NCI-H345 (cell line): ENCODE results near the gene PSME3IP1.
"Not testable (repeated sequence)": the region's sequence is repeated elsewhere in the genome, so short reads cannot be mapped to it uniquely, and the experiment has no call there.

Experiments used
- DNase-seq: peaks from one replicate; lab custom pipeline; 2025; lab: John Stamatoyannopoulos, UW

The PSME3IP1 gene

DNA sequence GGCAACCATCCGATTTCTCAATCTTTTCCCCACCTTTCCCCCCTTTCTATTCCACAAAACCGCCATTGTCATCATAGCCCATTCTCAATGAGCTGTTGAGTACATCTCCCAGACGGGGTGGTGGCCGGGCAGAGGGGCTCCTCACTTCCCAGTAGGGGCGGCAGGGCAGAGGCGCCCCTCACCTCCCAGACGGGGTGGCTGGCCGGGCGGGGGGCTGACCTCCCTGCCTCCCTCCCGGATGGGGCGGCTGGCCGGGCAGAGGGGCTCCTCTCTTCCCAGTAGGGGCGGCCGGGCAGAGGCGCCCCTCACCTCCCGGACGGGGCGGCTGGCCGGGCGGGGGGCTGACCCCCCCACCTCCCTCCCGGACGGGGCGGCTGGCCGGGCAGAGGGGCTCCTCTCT is 14.5 kb upstream of the PSME3IP1 start:
- DNase-seq: not testable (repeated sequence)

- no peak for DNase-seq
These were observed 10.9 kb upstream of the PSME3IP1 start for GRCh38 chr16:57196753-57197152.

- no peak for DNase-seq
These were observed 10.4 kb upstream of the PSME3IP1 start for GRCh38 chr16:57196286-57196685.

DNA sequence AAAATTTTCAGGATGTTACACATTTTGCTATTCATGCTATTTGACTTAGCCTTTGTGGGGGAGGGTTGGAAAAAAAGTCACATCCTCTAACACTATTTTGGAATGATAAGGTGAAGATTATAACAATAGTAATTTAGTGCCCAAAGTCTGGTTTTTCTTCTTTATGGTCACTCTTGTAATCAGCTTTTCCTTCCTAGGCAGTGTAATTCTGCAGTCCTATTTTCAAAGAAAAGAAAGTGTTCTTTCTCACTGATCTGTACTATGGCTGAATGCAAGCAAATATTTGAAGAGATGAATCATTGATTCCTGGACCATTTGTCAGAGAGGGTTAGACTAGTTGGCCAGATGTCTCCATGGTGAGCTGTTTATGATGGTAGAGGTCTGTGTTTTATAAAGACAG is 8.7 kb upstream of the PSME3IP1 start:
- no peak for DNase-seq

GRCh38 chr16:57192720-57193486 is 7.1 kb upstream of the PSME3IP1 start:
- DNase-seq: no peak

- DNase-seq: no peak
These were observed 6.3 kb upstream of the PSME3IP1 start for GRCh38 chr16:57192146-57192545.

DNA sequence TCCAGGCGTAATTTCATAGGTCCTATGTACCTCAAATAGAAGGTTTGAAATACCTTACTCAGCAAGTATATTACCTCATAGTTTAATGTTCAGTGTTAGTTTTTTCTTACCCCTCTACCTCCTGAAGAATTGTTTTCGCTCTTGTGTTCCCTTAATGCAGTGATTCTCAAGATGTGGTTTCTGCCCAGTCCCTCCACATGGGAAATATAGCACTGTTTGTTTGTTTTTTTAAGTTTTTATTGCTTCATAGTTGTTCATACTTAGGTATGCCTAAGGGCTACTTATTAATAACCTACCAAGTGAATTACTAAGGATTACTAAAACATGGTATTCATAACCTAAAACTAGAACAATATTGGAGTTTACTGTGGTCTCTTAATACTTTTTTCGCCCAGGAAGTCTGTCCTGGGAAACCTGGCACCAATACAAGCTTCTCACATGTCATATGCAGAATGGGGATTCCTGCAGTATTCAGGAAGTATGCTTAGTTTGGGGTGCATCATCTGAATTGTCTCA is 5.3 kb upstream of the PSME3IP1 start:
- no peak for DNase-seq

- no peak for DNase-seq
These were observed 4.3 kb upstream of the PSME3IP1 start for GRCh38 chr16:57190136-57190535.

- DNase-seq: not testable (repeated sequence)
These were observed 3.7 kb upstream of the PSME3IP1 start for GRCh38 chr16:57189527-57189926.

DNA sequence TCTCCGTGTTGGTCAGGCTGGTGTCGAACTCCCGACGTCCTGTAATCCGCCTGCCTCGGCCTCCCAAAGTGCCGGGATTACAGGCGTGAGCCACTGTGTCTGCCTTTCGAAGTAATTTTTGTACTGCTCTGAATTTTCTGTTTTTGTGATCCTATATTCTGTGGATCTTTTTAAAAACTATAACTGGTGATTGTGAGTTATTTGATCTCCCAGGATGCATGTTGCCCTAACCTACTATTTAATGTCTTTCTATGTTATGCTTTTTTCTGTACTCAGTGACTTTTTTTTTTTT is 2.8 kb upstream of the PSME3IP1 start:
- DNase-seq: no peak

GRCh38 chr16:57187902-57188710 is 2.3 kb upstream of the PSME3IP1 start:
- DNase-seq: not testable (repeated sequence)

GRCh38 chr16:57186872-57187854 is 1.3 kb upstream of the PSME3IP1 start:
- DNase-seq: no peak

- DNase-seq: peak; percentile 22
These were observed 344 bp downstream of the PSME3IP1 start for GRCh38 chr16:57185446-57185944.

DNA sequence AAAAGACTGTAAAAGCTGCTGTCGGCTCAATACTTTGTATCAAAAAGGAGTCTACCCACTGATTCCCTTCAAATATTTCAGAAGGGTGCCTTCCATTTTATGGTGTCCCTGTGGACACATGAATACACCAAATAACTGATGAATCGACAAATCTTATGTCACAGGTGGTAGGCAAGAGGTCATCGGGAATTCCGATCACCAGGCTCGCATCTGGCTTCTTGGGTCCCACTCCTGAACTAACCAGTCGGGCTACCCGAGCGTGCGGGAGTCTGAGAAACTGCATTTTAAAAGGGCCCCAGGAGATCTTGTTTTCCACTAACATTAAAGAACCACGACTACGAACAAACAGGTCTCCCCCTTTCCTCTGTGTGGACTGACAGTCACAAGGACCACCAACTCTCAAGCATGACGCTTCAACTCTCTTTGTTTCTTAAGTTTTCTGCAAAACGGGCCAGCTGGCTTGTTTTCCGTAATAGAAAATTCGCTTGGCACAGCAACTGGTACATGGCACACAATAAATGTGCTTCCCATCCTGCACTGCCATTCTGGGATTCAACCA is 873 bp downstream of the PSME3IP1 start:
- DNase-seq: no peak

- DNase-seq: no peak
These were observed 1.7 kb downstream of the PSME3IP1 start for GRCh38 chr16:57184113-57184512.

- no peak for DNase-seq
These were observed 6.5 kb downstream of the PSME3IP1 start for GRCh38 chr16:57179215-57179828.

GRCh38 chr16:57178793-57179212 is 7.0 kb downstream of the PSME3IP1 start:
- no peak for DNase-seq

- no peak for DNase-seq
These were observed 7.6 kb downstream of the PSME3IP1 start for GRCh38 chr16:57178196-57178595.

- no peak for DNase-seq
These were observed 9.9 kb downstream of the PSME3IP1 start for GRCh38 chr16:57175896-57176295.

DNA sequence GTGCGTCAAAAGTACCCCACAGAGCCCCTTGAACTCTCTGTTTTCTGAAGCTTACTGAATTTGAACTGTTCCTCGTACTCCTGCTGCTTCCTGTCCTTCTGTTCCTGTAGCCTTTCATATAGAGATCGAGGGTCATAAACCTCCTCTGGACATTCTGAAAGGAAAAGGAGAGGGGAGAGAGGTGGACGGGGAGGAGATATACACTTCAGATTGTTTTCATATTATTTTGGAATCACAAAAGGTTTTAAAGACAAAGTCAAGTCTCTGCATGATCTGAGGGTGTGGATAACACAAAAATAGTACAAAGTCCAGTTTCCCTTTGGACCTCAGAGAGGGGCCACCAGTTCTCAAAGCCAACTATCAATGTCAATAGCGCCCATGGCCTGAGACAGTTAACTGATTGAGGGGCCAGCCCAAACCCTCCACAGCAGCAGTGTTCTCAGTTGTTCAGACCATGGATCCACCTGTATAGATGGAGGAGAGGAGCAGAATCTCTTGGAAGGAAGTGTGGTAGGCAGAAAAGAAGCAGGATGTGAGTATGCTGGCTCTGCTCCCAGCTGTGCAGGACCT is 13.0 kb downstream of the PSME3IP1 start:
- DNase-seq: no peak

GRCh38 chr16:57169327-57169726 is 16.5 kb downstream of the PSME3IP1 start:
- DNase-seq: no peak
